Activated CD8-positive, alpha-beta memory T cell treated with anti-CD3 and anti-CD28 coated beads, Interleukin-2, amount 10 ng/mL, durations not matched to agents 7 days and 5 days (primary cell): ENCODE results near the gene PHLPP1. TPM values are rescaled to one million over a fixed set of nuclear protein-coding genes. Genes with fewer than 3 reads are reported as not detected.
"Not testable (repeated sequence)": the region's sequence is repeated elsewhere in the genome, so short reads cannot be mapped to it uniquely, and the experiment has no call there.

Source experiments
- ATAC-seq: fragments of 150-1000 bp; cut with Tn5 transposase; one replicate; pipeline ENCODE4 v1.10.0; 2021; ENCODE audit warnings: moderate library complexity
- CTCF ChIA-PET: fragments of 350-600 bp; sonication (Branson Sonifier 250); formaldehyde crosslinking; loops from one replicate; lab custom pipeline; 2021; ENCODE audit warnings: antibody characterized with exemption; lab: Charles Lee
- DNase-seq: peaks from one replicate; pipeline ENCODE4 v3.0.0-alpha.2; 2020
- H3K27ac Mint-ChIP-seq: one replicate; pipeline ENCODE4 v1.8.0; 2021; ENCODE audit warnings: mild to moderate bottlenecking, mixed read lengths
- H3K27me3 Mint-ChIP-seq: one replicate; pipeline ENCODE4 v1.8.0; 2021; ENCODE audit warnings: mixed read lengths
- H3K36me3 Mint-ChIP-seq: one replicate; pipeline ENCODE4 v1.8.0; 2021; ENCODE audit warnings: mild to moderate bottlenecking, mixed read lengths
- H3K4me1 Mint-ChIP-seq: one replicate; pipeline ENCODE4 v1.8.0; 2021; ENCODE audit warnings: mixed read lengths
- H3K4me3 Mint-ChIP-seq: one replicate; pipeline ENCODE4 v1.8.0; 2021; ENCODE audit warnings: mild to moderate bottlenecking, moderate library complexity, mixed read lengths
- H3K9me3 Mint-ChIP-seq: one replicate; pipeline ENCODE4 v1.8.0; 2022; ENCODE audit warnings: low read depth, mixed read lengths
- total RNA-seq, 2 experiments: library from RNA; stranded (reverse); gene quantifications; one replicate each; pipeline ENCODE4 v1.2.3, GENCODE V29; 2021

PHLPP1 gene
- total RNA-seq, 2 experiments from 2014 or later = 9.8 to 18.3 TPM

DNA sequence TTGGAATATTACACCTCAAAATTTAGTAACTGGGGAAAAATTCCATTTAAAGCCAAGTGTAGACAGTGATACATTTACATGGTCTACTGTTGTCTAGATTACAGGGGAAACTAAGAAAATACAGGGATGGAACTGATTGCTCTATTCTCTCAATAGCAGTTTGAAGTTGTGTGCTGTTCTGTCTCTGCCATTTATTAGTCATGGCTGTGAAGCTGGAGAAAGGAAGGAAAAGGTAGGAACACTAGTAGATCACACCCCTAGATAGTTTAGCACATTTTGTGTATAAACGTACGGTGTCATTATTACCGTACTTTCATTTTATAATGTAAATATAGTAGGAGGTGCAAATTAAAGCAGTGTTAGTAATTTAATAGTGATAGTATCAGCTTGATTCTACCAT, 170.5 kb downstream of the PHLPP1 start:
- Mint-ChIP-seq H3K9me3 (no peaks in the 10 kb centered on the region), H3K4me1 (peaks cover 19% of the 10 kb centered on the region), H3K4me3 (no peak overlapping the region), H3K27ac (no peak overlapping the region), H3K27me3 (no peaks in the 10 kb centered on the region), H3K36me3 (peaks cover 3% of the 10 kb centered on the region)
- DNase-seq (no peak), ATAC-seq (no peak)
- CTCF ChIA-PET = interaction anchor here (1.1 kb wide), 1 partner anchor 15 kb away, joined by 4 read pairs; no protein-coding TSS in a partner anchor

DNA sequence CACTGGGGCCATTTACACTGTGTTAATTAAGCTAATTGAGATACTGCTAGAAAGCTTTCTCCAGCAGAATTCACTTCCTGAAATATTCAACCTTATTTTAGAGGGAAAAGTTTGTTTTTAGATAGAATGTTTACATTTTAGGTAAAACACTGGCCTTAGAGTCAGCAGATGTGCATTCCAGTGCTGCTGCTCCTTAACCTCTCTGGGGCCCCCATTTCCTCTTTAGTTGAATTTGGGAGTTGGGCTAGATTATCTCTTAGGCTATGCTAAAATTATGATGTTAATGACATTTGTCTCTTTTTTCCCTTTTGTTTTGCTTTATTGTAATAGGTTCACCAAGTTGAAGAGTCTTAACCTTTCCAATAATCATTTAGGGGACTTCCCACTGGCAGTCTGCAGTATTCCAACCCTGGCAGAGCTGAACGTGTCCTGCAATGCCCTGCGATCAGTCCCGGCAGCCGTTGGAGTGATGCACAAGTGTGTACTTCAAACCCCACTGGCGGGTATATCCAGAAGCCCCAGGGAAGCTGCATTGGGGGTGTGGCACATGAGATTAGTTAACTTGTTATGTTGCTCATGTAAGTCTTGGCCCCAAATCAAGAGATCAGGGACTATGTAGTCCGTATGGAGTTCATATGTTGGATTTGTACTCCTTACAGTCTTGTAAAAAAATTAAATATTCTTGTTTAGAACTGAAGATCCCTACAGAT, 179.5 kb downstream of the PHLPP1 start:
- peaks cover 19% of the 10 kb centered on the region for H3K36me3 Mint-ChIP-seq
- DNase-seq (no peak), ATAC-seq (no peak)
- H3K27me3 Mint-ChIP-seq = no peaks in the 10 kb centered on the region
- no peaks in the 10 kb centered on the region for H3K9me3 Mint-ChIP-seq
- H3K4me1 Mint-ChIP-seq = peaks cover 22% of the 10 kb centered on the region
- H3K4me3 Mint-ChIP-seq = no peak overlapping the region
- H3K27ac Mint-ChIP-seq = no peak overlapping the region
- CTCF ChIA-PET = interaction anchor here (1.5 kb wide), 1 partner anchor 88 kb away, joined by 3 read pairs; no protein-coding TSS in a partner anchor

DNA sequence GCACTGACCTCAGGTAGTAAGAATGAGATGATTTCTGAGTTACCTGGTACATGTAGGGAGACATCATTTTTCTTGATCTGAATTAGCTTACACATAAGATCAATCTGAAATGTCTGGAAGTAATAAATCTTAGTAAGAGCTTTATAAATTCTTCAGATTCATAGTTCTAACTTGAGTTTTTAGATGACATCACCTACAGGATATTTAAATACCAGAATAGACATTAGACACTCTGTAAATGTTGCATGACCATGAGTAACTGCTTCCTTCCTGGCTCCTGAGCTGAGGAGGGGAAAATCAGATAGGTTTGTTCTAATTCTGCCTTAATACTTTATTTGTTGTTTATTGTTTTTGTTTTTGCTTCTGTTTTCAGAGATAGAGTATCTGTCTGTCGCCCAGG, 181.8 kb downstream of the PHLPP1 start:
- H3K9me3 Mint-ChIP-seq = no peaks in the 10 kb centered on the region
- no peak overlapping the region for H3K27ac Mint-ChIP-seq
- CTCF ChIA-PET = interaction anchor here (1.8 kb wide), 1 partner anchor 85 kb away, joined by 5 read pairs; no protein-coding TSS in a partner anchor
- no peaks in the 10 kb centered on the region for H3K27me3 Mint-ChIP-seq
- H3K4me1 Mint-ChIP-seq = peaks cover 22% of the 10 kb centered on the region
- no peak overlapping the region for H3K4me3 Mint-ChIP-seq
- DNase-seq = no peak
- peaks cover 21% of the 10 kb centered on the region for H3K36me3 Mint-ChIP-seq
- ATAC-seq = no peak

DNA sequence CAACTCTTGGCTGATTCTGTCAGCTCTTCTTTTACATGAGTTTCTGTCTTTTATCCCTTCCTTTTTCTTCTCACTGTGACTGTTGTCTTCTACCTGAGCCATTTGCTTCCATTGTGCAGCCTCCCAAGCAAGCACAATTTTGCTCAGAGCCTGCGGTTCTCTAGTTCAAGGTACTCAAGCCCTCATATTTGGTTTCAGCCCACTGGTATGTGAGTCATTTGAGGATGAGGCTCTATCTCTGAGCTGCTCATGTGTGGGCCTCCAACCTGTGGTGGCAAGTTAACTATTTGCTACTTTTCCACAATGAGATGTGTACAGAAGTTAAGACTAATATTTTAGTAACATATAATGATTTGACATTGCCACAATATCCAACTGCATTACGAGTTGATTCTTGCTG, 183.0 kb downstream of the PHLPP1 start:
- peaks cover 22% of the 10 kb centered on the region for H3K4me1 Mint-ChIP-seq
- CTCF ChIA-PET = interaction anchor here (1.8 kb wide), 1 partner anchor 84 kb away, joined by 5 read pairs; no protein-coding TSS in a partner anchor
- DNase-seq (peak; percentile 65), ATAC-seq (peak; percentile 82)
- H3K36me3 Mint-ChIP-seq = peaks cover 27% of the 10 kb centered on the region
- no peaks in the 10 kb centered on the region for H3K27me3 Mint-ChIP-seq
- H3K4me3 Mint-ChIP-seq = no peak overlapping the region
- no peaks in the 10 kb centered on the region for H3K9me3 Mint-ChIP-seq
- H3K27ac Mint-ChIP-seq = peak overlapping the region; percentile 18

DNA sequence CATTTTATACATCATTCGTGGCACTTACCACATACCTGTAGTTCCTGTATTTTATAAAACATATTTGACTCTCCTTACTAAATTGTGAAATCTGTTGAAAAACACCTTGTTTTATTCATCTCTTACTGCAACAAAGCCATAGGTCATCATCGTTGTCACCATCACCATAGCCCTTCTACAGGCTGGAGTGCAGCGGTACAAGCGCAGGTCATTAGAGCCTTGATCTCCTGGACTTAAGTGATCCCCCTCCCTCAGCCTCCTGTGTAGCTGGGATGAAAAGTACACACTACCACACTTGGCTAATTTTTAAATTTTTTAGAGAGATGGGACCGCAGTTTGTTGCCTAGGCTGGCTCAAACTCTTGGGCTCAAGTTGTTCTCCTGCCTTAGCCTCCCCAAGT, 184.2 kb downstream of the PHLPP1 start:
- DNase-seq (no peak), ATAC-seq (no peak)
- H3K4me3 Mint-ChIP-seq = no peak overlapping the region
- no peaks in the 10 kb centered on the region for H3K27me3 Mint-ChIP-seq
- CTCF ChIA-PET = no interaction called here
- H3K9me3 Mint-ChIP-seq = no peaks in the 10 kb centered on the region
- no peak overlapping the region for H3K27ac Mint-ChIP-seq
- H3K36me3 Mint-ChIP-seq = peaks cover 28% of the 10 kb centered on the region
- H3K4me1 Mint-ChIP-seq = peaks cover 22% of the 10 kb centered on the region

DNA sequence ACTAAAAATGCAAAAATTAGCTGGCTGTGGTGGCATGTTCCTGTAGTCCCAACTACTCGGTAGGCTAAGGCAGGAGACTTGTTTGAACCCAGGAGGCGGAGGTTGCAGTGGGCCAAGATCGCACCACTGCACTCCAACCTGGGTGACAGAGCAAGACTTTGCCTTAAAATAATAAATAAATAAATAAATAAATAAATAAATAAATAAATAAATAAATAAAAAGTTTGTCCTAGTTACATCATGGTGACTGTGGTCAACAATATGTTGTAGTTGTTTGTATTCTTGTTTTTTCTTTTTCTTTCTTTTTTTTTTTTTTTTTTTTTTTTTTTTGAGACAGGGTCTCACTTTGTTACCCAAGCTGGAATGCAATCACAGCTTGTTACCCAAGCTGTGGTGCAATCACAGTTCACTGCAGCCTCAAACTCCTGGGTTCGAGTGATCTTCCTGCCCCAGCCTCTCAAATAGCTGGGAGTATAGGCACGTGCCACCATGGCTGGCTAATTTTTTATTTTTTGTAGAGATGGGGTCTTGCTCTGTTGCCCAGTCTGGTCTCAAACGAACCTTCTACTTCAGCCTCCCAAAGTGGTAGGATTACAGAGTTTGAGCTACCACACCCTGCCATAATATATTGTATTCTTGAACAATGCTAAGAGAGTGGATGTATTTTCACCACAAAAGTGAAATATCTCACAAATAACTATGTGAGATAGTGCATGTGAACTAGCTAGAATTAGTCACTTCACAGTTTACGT, 185.0 kb downstream of the PHLPP1 start:
- Mint-ChIP-seq H3K27me3 (no peaks in the 10 kb centered on the region), H3K36me3 (peaks cover 32% of the 10 kb centered on the region), H3K9me3 (no peaks in the 10 kb centered on the region), H3K4me1 (peaks cover 22% of the 10 kb centered on the region), H3K4me3 (no peak overlapping the region), H3K27ac (no peak overlapping the region)
- CTCF ChIA-PET = interaction anchor here (1.2 to 1.4 kb wide), 3 partner anchors 19 to 82 kb away, joined by 3 to 6 read pairs (median 4); no protein-coding TSS in a partner anchor
- DNase-seq (no peak), ATAC-seq (no peak)

DNA sequence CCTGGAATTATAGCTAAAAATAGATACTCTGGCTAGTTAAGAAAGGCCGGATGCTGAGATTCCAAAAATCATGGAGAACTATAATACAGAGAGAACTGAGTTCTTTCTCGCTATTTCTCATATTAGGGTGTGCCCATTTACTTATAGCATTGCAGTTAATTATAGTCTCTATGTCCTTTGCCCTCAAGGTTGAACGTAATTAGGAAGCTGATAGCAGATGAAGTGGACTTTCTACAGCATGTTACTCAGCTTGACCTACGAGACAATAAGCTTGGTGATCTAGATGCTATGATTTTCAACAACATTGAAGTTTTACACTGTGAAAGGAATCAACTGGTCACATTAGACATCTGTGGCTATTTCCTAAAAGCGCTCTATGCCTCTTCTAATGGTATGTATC, 187.4 kb downstream of the PHLPP1 start:
- ATAC-seq (no peak), DNase-seq (no peak)
- CTCF ChIA-PET = no interaction called here
- H3K27ac Mint-ChIP-seq = no peak overlapping the region
- peaks cover 14% of the 10 kb centered on the region for H3K4me1 Mint-ChIP-seq
- H3K27me3 Mint-ChIP-seq = no peaks in the 10 kb centered on the region
- no peaks in the 10 kb centered on the region for H3K9me3 Mint-ChIP-seq
- H3K4me3 Mint-ChIP-seq = no peak overlapping the region
- H3K36me3 Mint-ChIP-seq = peaks cover 28% of the 10 kb centered on the region

DNA sequence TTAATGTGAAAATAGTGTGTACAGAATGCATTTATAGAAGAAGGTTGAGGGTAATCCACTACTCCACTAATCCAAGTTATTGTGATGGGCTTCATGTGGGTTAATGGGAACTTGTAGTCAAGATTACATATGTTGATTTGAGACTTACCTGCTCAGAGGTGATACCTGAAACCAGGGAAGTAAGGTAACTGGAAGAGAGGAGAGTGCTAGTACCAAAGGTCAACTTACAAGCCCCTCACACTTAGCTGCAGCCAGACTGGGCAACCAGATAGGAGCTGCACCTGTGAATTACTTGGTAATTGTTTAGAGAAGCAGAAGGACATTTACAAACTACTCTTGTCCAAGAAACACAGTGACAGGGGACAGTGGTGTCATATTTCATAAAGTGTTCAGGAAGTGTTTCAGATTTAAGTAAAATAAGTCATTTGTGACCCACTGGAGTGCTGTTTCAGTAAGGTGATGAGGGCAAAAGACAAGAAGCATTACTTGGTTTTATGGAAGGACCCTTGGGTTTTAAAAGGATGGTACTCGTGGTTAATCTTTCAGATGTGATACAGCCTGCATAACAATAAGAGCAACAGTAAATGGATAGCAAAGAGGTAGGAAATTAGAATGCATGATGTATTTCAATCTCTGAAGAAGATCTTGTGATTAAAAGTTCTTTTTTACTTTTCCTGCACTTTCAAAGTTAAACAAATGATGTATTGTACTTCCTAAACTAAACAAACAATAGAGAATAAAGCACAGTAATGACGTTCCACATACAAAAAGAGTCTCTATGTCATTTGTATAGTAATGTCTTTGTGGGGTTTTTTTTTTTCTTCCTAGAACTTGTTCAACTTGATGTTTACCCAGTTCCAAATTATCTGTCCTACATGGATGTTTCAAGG, 189.3 kb downstream of the PHLPP1 start:
- H3K36me3 Mint-ChIP-seq = peaks cover 17% of the 10 kb centered on the region
- CTCF ChIA-PET = no interaction called here

DNA sequence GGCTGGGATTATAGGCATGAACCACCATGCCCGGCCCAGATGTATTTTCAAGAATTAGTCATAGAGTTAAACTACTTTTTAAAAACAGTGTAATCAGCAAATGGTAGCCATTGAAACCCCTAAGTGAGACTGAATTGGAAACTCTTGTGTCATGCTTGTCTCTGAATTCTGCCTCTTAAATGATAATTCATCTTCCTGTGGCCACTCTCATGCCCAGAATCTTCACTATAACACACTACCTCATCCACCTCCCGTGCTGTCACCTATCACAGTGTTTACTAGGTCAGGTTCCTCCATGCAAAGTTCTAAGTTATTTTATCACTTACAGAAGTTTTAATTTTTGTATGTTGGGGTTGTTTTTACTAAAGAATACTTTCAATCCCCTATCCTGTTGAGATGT, 197.5 kb downstream of the PHLPP1 start:
- H3K9me3 Mint-ChIP-seq = no peaks in the 10 kb centered on the region
- ATAC-seq (no peak), DNase-seq (no peak)
- H3K4me1 Mint-ChIP-seq = no peaks in the 10 kb centered on the region
- no peaks in the 10 kb centered on the region for H3K27me3 Mint-ChIP-seq
- H3K36me3 Mint-ChIP-seq = peaks cover 3% of the 10 kb centered on the region
- CTCF ChIA-PET = no interaction called here
- H3K4me3 Mint-ChIP-seq = no peak overlapping the region
- H3K27ac Mint-ChIP-seq = no peak overlapping the region

More for the DNA sequence above, 189.3 kb downstream of the PHLPP1 start:
- no peak for ATAC-seq
- Mint-ChIP-seq H3K4me1 (no peaks in the 10 kb centered on the region), H3K9me3 (no peaks in the 10 kb centered on the region), H3K27ac (no peak overlapping the region), H3K27me3 (no peaks in the 10 kb centered on the region), H3K4me3 (no peak overlapping the region)
- DNase-seq = no peak

DNA sequence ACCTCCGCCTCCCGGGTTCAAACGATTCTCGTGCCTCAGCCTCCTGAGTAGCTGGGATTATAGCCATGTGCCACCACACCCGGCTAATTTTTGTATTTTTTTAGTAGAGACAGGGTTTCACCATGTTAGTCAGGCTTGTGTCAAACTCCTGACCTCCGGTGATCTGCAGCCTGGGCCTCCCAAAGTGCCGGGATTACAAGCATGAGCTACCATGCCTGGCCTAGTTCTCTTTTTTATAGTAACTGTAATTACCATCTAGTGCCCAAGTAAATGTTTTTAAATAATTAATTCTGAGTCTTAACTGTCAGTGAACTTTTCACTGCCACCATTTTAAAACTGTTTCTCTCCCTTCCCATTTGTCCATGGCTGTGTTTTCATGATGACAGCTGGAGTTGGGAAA, 198.5 kb downstream of the PHLPP1 start:
- CTCF ChIA-PET = interaction anchor here (1.1 kb wide), 1 partner anchor 81 kb away, joined by 3 read pairs; no protein-coding TSS in a partner anchor
- not testable (repeated sequence) for H3K9me3 Mint-ChIP-seq, ATAC-seq, H3K27me3 Mint-ChIP-seq, H3K4me1 Mint-ChIP-seq, DNase-seq, H3K4me3 Mint-ChIP-seq, H3K36me3 Mint-ChIP-seq, H3K27ac Mint-ChIP-seq

DNA sequence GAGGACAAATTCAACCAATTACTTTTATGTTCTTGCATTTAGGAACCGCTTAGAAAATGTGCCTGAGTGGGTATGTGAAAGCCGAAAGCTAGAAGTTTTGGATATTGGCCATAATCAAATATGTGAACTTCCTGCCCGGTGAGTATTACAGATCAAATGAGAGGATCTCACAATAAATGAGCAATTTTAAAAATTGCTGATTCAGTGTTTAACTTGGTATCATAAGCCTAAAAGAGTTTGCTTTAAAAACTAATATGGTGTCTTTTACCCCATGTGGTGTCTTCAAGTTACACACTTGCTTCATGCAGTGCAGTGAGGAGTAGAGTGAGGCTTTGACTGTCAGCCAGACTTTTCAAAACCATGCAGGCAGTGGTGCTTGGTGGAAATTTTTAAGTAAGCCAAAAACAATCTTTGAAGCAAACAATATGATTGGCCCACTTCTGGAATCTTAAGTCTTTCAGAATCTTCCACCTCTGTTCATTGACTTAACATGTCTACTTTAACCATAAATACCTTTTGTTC, 199.6 kb downstream of the PHLPP1 start:
- Mint-ChIP-seq H3K27ac (no peak overlapping the region), H3K4me1 (no peaks in the 10 kb centered on the region), H3K27me3 (no peaks in the 10 kb centered on the region), H3K36me3 (peaks cover 3% of the 10 kb centered on the region), H3K4me3 (no peak overlapping the region), H3K9me3 (no peaks in the 10 kb centered on the region)
- ATAC-seq (no peak), DNase-seq (no peak)
- CTCF ChIA-PET = interaction anchor here (1.0 to 1.1 kb wide), 2 partner anchors 44 to 83 kb away, joined by 3 read pairs; no protein-coding TSS in a partner anchor

DNA sequence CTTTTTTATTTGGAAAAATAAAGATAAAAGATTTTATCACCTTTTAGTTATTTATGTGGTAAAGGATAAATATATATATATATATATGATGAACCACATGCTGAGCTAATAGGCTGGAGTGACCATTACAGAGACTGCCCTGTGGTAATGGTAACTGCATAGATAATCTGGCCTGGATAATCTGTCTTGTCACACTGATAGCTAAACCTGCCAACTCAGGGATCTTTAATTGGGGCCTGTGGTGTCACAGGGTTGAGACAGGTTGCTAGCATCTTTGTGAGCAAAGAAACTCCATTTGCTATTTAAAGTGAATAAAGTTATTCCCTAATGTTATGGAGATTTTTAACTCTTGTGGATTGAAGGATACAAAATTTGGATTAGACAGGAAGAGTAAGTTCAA, 203.0 kb downstream of the PHLPP1 start:
- no peak for DNase-seq
- Mint-ChIP-seq H3K4me1 (no peaks in the 10 kb centered on the region), H3K9me3 (no peaks in the 10 kb centered on the region), H3K27ac (no peak overlapping the region), H3K36me3 (peaks cover 7% of the 10 kb centered on the region), H3K4me3 (no peak overlapping the region), H3K27me3 (no peaks in the 10 kb centered on the region)
- CTCF ChIA-PET = interaction anchor here (1.5 kb wide), 1 partner anchor 18 kb away, joined by 3 read pairs; no protein-coding TSS in a partner anchor
- ATAC-seq = no peak
